T-helper 22 cell (primary cell): ENCODE measurements around the gene B3GALNT2.
"Not testable (repeated sequence)": the region's sequence is repeated elsewhere in the genome, so short reads cannot be mapped to it uniquely, and the experiment has no call there.

Experiments
- DNase-seq: peaks from one replicate; pipeline ENCODE4 v3.0.0-alpha.2; 2020; ENCODE audit warnings: low read depth

B3GALNT2 gene

DNA sequence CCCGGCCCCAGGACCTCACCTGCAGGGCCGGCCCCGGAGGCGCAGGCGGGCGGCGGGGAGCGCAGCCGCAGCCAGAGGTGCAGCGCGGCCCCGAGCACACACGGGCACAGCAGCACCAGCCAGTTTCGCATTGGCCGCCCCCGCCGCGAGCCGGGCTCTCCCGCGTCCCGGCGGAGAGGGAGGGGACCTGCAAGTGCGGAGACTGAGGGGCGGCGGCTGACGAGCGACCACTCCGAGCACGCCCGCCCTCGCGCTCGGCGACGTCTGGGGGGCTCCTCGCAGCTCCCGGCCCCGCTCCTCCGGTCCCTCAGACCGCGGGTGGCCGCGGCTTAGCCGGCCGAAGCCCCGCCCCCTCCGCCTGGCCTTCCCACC, at the start of gene B3GALNT2:
Gene B3GALNT2 (minus strand): TSS at position 331 of the 372 bp plus-strand sequence. CDS start 200 bp downstream, at position 131.
- DNase-seq = no peak

DNA sequence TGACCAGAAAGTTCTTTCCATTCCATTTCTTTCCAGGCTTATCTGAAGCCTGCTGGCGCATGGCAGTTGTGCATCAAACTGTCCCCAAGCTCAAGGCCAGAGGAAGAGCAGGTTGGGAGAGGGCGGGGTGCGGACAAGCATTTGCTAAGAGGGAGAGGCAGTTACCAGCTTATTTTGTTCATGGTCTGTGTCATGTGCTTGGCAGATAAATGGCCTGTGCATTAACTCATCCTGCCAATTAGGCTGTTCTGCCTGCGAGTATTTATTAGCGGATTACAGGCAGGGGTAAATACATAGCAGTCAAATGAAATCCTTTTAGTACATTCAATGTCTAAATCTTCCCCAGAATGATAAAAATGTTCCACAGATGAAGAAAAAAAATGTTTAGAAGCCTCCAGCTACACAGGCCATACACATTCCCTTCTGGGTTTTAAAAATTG, 48.9 kb upstream of the B3GALNT2 start:
- DNase-seq = no peak

DNA sequence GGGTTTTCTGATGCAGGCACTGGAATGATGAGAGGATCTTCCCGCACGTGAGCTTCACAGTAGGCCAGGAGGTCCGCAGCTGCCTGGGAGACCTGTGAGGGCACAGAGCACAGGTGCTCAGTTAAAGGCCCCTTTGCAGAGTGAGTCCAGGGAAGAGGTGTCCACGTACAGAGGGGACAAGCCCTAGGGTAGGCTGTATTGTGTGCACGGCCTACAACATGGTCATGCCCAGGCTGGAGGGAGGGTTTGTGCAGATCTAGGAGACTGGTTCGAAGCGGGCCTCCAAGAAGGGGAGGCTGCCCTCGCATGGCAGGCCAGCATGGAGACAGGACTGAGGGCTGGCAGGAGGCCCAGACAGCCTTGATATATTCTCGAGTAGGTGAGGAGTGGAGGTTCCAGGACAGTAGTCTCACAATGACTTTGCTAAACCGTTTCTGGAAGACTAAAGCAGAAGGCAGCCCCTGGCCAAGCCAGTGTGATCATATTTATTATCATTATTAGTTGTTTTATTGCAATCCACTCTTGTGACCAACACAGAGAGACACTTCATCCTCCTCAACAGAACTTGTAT, 48.0 kb upstream of the B3GALNT2 start:
- DNase-seq = no peak

DNA sequence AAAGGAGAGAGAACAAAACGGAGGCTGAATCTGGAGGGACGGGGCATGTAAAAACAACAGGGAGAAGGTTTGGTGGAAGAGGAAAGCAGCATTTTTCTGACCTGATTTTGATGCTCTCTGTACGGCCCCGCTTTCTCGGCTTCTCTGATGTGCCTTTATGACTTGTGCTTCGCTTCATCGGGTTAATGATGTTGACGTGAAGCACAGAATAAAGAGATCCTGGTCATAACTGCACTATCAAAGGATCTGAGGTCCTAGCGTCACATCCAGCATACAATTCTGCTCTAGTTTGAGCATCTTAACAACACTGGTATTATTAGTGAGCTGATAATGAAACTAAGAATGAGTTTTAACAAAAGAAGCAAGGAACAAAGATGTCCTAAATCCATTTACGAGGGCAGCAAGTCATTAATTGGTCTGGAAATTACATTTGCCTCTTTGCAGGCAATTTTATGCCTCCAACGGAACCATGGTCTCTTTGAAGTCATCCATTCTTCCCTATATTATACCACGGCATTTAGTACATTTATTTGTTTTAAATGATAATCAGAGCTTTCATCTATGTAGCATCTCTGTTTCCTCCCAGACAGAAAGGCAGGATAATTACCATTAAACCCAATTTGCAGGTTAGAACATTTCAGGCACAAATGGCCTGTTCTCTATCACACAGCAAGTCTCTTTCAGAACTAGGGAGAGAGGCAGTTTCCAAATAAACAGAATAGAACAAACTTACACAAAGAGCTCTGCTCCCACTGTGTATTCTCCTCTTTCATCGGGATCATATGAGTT, 45.3 kb upstream of the B3GALNT2 start:
- no peak for DNase-seq

DNA sequence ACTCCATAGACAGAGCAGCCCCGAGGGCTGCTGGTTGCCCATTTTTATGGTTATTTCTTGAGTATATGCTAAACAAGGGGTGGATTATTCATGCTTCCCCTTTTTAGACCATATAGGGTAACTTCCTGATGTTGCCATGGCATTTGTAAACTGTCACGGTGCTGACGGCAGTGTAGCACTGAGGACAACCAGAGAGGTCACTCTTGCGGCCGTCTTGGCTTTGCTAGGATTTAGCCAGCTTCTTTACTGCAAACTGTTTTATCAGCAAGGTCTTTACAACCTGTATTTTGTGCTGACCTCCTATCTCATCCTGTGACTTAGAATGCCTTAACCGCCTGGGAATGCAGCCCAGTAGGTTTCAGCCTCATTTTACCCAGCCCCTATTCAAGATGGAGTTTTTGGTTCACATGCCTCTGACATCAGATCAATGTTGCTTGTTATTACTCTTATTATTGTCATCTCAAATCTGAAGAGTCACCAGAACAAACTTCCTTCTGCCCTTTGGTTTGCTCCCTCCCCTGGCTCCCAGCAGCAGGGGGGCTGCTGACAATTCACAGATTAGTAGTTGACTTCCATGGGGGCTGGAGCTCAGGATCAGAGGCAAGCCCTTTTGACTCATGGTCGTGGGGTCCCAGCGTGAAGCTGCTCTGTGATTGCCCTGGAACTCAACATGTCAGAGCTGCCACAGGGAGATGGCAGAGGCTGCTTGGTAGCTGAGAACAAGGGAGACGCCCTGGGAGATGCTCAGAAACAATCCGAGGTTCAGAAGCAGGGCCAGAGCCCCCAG, 42.3 kb upstream of the B3GALNT2 start:
- DNase-seq = not testable (repeated sequence)

DNA sequence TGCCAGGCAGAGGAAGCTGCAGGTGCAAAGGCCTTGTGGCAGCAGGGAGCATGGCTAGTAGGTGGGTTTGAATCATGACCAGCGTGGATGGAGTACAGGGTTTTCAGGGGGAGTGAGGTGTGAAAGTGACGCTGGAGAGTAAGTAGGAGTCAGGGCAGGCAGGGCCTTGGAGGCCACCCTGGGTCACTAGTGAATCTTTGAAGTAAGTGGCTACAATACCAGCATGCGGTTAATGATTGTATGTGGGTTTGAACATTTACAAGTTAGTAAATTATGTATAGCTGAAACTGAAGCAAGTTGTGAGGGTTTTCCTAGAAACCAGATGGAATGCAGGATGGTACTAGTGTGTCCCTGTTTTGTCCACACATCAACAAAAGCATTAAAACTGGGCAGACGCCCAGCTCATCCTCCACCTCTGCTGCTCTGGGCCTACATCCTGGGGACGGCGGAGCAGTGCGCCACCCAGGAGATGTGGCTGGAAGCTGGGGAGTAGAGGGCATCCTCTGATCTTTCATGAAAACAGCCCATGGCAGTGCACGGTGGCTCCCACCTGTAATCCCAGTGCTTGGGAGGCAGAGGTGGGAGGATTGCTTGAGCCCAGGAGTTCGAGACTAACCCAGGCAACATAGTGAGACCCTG, 41.2 kb upstream of the B3GALNT2 start:
- DNase-seq = no peak

DNA sequence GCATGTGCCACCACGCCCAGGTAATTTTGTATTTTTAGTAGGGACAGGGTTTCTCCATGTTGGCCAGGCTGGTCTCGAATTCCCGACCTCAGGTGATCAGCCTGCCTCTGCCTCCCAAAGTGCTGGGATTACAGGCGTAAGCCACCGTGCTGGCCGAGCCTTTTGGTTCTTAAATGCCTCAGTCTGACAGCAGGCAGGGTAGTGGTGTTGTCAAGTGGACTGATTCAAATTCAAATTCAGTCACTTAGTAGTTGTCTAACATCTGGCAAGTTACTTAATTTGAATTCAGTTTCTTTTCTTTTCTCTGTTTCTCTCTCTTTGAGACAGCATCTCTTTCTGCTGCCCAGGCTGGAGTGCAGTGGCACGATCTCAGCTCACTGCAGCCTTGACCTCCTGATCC, 38.6 kb upstream of the B3GALNT2 start:
- DNase-seq = not testable (repeated sequence)

DNA sequence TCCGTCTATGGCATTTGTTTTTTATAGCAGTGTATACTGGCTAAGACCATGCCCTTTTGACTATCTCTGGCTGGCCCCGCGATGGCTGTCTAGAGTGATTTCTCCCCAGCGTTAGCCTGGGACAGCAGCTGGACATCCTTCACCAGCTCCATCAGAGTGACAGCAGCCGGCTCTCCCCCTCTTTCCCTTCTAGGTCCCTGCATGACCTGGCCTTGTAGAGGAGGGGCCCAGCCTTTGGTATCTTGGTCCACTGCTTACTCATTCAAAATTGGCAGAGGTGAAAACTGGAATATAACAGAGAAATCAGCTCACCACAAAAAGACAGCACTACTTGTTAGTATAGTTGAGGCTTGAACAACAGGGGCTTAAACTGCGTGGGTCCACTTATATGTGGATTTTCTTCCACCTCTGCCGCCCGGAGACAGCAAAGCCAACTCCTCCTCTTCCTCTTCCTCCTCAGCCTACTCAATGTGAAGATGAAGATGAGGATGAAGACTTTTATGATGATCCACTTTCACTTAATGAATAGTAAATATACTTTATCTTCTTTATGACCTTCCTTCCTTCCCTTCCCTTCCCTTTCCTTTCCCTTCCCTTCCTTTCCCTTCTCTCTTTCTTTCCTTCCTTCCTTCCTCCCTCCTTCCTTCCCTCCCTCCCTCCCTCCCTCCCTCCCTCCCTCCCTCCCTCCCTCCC, 29.4 kb upstream of the B3GALNT2 start:
- no peak for DNase-seq

DNA sequence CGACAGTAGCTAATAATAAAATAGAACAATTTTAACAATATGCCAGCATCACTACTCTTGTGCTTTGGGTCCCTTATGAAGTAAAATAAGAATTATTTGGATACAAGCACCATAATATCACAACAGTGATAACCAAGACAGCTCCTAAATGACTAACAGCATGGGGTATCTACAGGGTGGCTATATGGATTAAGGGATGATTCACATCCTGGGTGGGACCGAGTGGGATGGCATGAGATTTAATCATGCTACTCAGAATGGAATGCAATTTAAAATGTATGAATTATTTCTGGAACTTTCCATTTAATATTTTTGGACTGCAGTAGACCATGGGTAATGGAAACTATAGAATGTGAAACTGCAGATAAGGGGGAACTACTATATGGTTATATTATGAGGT, 28.1 kb upstream of the B3GALNT2 start:
- DNase-seq = no peak

DNA sequence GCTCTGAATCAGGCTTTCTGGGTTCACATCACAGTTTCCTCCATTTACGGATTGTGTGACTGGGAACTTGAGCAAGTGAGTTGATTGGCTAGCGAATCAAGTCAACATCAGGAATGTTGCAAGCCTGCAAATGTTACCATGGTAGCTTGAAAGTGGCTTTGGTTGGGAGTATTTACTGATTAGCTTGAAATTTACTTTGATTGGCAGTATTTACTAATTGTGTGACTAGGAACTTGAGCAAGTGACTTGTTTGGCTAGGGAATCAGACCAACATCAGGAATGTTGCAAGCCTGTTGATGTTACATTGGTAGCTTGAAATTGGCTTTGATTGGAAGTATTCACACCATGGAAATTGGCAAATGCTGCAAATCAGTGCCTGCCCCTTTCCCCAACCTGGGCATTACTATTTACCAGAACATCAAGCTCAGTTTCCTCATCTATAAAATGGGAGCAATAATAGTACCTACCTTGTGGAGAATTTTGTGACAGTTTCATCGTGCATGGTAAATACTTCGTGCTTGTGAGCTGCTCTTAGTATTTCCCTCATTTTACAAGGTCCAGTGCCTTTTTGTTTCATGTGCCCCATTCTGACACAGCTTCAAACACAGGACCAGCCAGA, 23.1 kb upstream of the B3GALNT2 start:
- DNase-seq = no peak

DNA sequence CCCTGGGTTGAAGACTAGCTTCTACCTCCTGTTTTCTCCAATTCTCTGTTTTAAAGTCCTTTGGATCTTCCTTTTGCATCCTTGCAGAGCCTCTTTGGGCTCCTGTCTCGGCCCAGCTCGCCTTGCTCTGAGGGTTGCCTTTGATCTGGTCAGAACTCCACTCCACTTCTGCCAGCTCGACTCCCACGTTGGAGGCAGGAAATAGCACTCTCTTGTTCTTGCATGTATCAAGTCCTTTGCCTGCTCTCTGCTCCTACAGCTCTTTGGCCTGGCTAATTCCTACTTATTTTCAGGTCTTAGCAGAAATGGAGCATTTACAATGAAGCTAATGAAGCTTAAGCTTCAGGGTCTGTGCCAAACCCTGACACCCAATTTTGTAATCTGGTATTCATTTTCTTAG, 21.1 kb upstream of the B3GALNT2 start:
- no peak for DNase-seq

DNA sequence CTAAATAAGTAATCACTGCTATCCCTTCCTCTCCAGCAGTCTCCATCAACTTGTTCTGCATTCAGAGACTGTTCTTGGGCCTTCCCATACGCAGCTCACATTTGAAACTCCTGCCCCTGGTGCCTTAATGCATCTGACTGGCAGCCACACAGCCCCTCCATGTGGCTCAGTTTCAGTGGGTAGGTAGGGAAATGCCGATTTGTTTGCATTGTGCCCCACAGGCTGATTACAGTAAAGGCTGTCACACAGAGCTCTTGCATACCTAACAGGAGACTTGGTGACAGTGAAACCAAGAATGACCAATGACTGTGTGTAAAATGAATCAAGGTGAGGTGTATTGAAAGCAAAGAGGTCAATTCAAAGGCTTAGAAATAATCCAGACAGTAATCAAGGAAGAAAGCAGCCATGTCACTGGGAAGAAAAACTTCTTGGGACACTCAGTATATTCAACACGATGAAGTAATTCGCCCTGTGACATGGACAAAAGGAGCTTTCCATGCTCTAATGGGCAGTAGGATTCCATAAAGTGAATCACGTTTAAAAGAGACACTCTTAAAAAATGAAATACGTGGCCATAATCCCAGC, 12.7 kb upstream of the B3GALNT2 start:
- no peak for DNase-seq

DNA sequence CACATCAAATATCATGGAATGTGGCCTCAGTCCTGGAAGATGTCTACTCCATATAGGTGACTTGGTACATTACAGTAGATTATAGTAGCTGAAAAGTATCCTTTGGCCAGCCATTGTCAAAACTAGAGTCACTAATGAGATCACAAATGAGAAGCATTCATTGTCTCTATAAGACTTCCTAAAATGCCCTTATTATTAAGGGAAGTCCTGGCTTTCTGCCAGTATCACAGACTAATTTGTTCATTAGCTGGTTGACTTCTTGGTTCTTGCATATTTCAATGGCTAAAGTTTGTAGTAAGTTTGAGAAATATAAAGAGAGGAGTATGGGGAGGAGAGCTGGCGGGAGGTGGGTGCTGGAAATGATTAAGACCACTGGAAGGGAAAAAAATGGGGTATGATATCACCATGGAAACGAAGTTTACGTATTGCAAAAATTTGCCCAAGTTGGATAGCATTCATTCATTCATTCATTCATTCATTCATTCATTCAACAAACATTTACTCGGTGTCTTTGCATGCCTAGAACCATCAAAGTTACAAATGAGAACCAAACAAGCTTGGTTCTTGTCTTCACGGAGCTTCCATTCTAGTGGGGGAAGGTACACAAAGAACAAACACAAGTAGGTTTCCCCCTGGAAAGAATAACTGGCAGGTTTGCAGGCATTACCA, 11.7 kb upstream of the B3GALNT2 start:
- no peak for DNase-seq

DNA sequence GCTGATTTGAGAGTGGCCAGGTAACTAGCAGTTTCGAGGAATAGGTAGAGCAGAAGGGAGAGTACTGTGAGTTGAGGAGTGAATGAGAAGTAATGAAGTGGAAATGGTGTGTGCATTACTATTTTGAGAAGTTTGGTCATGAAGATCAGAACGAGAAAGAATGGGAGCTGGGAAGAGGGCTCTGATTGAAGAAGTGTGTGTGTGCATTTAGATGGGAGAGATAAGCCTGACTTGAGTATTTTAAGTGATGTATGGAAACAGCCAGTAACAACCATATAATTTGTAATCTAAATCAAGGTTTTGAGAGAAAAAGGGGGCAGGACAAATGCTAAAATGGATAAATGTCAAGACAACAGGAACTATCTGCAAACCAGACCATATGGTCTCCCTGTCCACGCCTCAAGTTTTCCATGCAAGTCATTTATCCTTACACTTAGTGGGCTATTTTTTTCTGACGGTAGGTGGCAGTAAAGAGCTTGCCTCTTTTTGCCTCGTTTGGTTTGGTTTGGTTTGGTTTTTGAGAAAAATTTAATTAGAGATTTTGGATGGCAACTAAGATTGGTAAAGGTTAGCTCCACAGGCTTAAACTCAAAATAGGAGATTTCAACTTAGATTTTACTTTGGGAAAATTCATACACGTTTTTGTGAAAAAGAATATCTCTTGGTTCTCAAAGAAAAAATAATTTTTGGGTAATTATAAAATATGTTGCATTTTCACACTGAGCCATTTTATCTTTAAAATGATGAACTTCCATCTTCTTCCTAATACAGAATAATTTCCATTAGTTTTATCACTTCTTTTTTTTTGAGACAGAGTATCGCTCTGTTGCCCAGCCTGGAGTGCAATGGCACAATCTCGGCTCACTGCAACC, 9.5 kb upstream of the B3GALNT2 start:
- DNase-seq = no peak

DNA sequence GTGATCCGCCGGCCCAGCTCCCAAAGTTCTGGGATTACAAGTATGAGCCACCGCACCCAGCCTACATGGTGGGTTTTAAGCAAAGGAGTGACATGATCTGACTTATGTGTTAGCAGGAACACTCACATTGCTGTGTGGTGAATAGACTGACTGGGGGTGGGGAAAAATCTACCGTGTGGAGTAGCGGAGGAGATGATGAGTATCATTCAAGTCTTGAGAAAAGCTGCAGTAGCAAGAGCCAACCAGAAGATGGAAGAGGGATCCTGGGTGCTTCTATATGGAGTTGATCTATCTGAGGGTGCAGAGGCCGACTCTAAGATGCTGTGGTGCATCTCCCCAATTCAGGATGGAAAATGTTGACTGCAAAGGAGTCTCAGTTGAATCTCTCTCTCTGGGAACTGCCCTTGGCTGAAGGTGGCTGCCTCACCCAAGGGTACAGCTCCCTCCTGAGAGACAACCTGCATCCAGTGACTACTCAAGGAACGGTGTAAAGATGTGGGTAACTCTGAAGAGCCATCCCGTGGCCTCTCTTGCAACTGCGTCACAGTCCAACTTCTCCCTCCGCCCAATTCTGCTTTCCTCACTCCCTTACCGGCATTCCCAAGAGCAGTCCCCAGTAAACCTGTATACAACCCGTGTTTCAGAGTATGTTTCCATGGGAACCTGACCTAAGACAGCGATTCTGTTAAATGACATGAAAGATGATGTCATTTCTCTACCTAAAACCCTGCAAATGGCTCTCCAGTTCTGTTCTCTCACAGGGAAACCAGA, 7.4 kb upstream of the B3GALNT2 start:
- no peak for DNase-seq

DNA sequence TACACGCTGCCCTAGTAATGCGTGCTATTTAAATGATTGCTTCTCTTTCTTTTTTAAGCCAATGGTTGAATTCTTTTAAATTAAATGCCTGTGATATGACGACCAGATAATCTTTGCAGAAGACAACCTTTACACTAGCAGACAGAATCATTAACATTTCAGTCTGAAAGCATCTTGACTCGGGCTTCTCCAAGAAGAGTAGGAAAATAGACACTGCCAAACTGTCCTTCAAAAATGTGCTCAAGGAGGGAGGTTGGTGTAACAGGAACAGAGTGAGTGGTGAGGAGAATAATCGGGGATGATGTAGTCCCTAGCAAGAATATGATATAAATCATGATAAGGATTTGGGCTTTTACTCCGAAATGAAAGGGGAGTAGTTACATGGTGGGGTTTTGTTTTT, 6.6 kb upstream of the B3GALNT2 start:
- DNase-seq = no peak

DNA sequence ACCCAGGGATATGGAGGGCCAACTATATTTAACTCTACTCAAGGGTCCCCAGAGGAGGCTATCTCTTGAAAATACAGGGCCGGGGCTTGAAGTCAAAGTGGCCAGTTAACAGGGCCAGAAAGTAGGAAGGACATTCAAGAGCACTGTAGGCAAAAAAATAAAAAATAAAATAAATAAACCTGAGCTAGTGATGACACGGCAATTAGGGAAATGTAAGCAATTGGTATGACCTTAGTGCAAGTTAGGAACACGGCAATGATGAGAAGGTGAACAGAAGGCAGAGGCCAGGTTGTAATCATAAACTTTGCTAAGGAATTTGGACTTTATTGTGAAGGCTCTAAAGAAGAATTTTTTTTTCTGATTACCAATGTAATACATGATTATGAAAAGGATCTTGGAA, 3.4 kb upstream of the B3GALNT2 start:
- DNase-seq = no peak

DNA sequence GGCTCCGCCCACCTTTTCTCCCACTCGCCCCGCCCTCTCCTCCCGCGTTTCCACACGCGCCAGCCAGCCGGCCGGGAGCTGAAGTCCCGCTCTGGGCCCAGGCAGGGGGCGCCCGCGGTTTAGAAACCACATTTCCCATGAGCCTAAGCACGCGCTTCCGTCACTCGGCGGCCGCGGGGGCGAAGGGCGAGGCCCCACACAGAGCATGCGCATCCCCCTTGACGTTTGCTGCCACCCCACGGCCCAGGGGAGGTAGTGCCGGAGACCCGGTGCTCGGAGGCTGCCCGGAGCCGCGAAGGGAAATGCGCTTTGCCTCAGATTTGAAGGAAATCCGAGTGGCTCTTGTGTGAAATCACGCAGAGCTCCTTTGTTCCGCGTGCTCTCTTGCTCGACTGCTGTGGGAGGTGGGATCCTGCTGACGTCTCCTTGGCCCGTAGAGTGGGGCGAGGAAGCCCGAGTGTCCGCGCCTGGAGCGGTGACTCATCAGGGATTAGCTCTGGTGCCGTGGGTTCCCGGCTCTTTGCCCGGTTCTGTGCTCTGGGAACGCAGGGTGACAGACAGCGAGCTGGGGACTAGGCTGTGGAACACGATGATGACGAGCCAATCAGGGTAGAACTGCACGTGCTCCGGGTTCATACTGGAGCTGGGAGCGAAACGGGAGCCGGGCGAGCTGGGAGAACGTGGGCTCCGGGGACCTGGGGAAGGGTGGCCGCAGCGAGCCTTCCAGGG, 406 bp upstream of the B3GALNT2 start:
- peak; percentile 96 for DNase-seq
